ENCODE data around the gene TCEA2.

DNA sequence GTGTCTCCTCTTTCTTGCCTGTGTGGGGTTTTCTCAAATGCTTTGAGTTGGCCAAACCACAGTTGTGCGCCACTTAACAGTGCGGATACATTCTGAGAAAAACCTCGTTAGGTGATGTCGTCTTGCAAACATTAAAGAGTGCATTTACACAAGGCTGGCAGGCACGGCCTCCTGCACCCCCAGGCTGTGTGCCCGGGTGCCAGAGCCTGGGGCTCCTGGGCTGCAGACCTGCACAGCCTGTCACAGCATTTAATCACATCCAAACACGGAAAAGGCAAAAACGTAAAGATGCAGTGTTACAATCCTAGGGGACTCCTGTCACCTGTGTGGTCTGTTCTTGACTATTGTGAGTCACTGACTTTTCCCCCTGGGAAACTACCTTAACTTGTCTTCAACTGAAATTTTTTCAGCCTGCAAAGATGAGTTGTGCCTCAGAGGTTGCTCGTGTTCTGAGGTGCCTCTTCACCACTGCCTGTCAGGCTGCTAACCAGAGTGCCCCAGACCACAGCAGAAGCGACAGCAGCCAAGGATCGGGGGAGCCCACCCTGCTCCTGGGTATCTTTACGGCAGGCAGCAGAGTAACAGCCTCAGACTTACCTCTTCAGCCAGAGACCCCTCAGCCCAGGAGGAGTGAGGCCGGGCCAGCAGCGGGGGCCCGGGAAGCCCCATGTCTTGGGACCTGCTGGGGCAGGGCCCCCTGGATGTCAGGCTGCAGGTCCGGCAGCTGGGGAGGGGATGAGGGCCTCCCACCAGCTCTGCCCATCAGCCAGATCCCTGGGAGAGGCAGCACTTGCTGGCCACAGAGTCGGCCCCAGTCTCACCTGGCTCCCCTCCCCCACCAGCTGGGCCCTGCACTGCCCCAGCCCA lies 27.7 kb upstream of the TCEA2 start:
- TF ChIP-seq POLR2A (IDR thresholded peaks at IDR 0.05; ENCODE audit: low read length): no peak
- TF ChIP-seq GATA1 (IDR thresholded peaks at IDR 0.05; ENCODE audit: low read depth, low read length): no peak

All from erythroblast (primary cell).